SK-N-SH (cell line): Measurements from ENCODE around the gene ZNF532.
"Not testable (repeated sequence)": the region's sequence is repeated elsewhere in the genome, so short reads cannot be mapped to it uniquely, and the experiment has no call there.

Source experiments
- CHD2 ChIP-seq: fragments of 150-350 bp; IDR thresholded peaks from 2 replicates; pipeline ENCODE4 v1.6.1; 2018; ENCODE audit warnings: low read length; ENCODE audit not compliant: partially characterized antibody
- RCOR1 ChIP-seq: fragments of 150-350 bp; IDR thresholded peaks from 2 replicates; pipeline ENCODE4 v1.6.1; 2017; ENCODE audit warnings: antibody characterized with exemption, low read length
- REST ChIP-seq: IDR thresholded peaks from 2 replicates; pipeline ENCODE4 v1.6.1; 2012; ENCODE audit warnings: mild to moderate bottlenecking, low read depth, low read length, moderate library complexity
- SIN3A ChIP-seq: IDR thresholded peaks from 2 replicates; pipeline ENCODE4 v1.6.1; 2012; ENCODE audit warnings: low read depth, mild to moderate bottlenecking, low read length, moderate library complexity, borderline replicate concordance
- TF ChIP-seq, protein P1 (sequence below): fragments of 200-600 bp; sonication (generic); IDR thresholded peaks from 2 replicates; pipeline ENCODE4 v1.6.1; 2017; ENCODE audit warnings: antibody characterized with exemption, mild to moderate bottlenecking, moderate library complexity
- TF ChIP-seq, protein P2 (sequence below): fragments of 150-350 bp; IDR thresholded peaks from 2 replicates; pipeline ENCODE4 v1.6.1; 2017; ENCODE audit warnings: antibody characterized with exemption, low read length, low read depth, borderline replicate concordance

DNA sequence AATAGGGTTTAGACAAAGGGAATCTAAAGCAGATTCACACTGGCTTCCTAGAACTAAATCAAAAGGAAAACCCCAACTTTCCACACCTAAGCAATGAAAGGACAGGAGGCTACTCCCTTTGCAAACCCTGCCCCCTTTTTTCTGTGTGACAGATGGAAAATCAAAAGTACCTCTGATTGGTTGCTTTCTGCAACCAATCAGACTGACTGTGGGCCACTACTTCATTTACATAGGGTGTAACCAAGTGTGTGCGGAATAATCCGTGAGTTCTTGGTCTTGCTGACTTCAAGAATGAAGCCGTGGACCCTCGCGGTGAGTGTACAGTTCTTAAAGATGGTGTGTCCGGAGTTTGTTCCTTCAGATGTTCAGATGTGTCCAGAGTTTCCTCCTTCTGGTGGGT lies 37.8 kb upstream of the ZNF532 start:
- TF ChIP-seq, protein P1, sequence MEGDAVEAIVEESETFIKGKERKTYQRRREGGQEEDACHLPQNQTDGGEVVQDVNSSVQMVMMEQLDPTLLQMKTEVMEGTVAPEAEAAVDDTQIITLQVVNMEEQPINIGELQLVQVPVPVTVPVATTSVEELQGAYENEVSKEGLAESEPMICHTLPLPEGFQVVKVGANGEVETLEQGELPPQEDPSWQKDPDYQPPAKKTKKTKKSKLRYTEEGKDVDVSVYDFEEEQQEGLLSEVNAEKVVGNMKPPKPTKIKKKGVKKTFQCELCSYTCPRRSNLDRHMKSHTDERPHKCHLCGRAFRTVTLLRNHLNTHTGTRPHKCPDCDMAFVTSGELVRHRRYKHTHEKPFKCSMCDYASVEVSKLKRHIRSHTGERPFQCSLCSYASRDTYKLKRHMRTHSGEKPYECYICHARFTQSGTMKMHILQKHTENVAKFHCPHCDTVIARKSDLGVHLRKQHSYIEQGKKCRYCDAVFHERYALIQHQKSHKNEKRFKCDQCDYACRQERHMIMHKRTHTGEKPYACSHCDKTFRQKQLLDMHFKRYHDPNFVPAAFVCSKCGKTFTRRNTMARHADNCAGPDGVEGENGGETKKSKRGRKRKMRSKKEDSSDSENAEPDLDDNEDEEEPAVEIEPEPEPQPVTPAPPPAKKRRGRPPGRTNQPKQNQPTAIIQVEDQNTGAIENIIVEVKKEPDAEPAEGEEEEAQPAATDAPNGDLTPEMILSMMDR: not testable (repeated sequence)
- not testable (repeated sequence) for TF ChIP-seq CHD2, RCOR1, SIN3A, REST
- TF ChIP-seq, protein P2, sequence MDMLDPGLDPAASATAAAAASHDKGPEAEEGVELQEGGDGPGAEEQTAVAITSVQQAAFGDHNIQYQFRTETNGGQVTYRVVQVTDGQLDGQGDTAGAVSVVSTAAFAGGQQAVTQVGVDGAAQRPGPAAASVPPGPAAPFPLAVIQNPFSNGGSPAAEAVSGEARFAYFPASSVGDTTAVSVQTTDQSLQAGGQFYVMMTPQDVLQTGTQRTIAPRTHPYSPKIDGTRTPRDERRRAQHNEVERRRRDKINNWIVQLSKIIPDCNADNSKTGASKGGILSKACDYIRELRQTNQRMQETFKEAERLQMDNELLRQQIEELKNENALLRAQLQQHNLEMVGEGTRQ: not testable (repeated sequence)
